ENCODE measurements around the gene SH3PXD2A.

GRCh38 chr10:103672345-103672744 is 183.0 kb downstream of the SH3PXD2A start:
- TF ChIP-seq, protein P1, sequence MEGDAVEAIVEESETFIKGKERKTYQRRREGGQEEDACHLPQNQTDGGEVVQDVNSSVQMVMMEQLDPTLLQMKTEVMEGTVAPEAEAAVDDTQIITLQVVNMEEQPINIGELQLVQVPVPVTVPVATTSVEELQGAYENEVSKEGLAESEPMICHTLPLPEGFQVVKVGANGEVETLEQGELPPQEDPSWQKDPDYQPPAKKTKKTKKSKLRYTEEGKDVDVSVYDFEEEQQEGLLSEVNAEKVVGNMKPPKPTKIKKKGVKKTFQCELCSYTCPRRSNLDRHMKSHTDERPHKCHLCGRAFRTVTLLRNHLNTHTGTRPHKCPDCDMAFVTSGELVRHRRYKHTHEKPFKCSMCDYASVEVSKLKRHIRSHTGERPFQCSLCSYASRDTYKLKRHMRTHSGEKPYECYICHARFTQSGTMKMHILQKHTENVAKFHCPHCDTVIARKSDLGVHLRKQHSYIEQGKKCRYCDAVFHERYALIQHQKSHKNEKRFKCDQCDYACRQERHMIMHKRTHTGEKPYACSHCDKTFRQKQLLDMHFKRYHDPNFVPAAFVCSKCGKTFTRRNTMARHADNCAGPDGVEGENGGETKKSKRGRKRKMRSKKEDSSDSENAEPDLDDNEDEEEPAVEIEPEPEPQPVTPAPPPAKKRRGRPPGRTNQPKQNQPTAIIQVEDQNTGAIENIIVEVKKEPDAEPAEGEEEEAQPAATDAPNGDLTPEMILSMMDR (IDR thresholded peaks at IDR 0.05), result no peak
- no peak for TF ChIP-seq POLR2A (IDR thresholded peaks at IDR 0.05)
